OCI-LY3 (cell line): ENCODE measurements around the gene TGFBR1.

Experiments used
- EZH2phosphoT487 ChIP-seq: fragments of 200-600 bp; shearing (Covaris generic); IDR thresholded peaks from 2 replicates; pipeline ENCODE4 v1.6.1; 2018; ENCODE audit warnings: antibody characterized with exemption, mixed run types, low read depth
- TF ChIP-seq, protein P1 (sequence below): fragments of 200-600, 300-600 bp; sonication (generic); IDR thresholded peaks from 2 replicates; pipeline ENCODE4 v1.5.1; 2014; ENCODE audit warnings: antibody characterized with exemption, low read length, low read depth

DNA sequence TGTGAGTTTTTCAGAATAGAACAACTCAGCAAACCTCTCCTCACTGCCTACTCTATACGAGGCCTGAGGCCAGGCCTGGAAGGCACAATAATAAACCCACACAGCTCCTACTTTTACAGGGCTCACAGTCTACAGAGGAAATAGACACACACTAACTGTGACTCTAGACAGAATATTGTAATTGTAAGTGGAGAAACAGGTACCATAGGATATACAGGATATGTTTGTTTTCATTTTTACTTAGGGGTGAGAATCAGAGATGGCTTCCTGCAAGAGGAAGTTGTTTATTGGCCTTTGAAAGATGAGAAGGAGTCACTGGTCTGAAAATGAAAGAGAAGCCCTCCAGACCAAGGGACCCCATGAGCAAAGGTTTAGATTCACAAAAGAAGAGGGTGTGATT, 35.8 kb upstream of the TGFBR1 start:
- TF ChIP-seq, protein P1, sequence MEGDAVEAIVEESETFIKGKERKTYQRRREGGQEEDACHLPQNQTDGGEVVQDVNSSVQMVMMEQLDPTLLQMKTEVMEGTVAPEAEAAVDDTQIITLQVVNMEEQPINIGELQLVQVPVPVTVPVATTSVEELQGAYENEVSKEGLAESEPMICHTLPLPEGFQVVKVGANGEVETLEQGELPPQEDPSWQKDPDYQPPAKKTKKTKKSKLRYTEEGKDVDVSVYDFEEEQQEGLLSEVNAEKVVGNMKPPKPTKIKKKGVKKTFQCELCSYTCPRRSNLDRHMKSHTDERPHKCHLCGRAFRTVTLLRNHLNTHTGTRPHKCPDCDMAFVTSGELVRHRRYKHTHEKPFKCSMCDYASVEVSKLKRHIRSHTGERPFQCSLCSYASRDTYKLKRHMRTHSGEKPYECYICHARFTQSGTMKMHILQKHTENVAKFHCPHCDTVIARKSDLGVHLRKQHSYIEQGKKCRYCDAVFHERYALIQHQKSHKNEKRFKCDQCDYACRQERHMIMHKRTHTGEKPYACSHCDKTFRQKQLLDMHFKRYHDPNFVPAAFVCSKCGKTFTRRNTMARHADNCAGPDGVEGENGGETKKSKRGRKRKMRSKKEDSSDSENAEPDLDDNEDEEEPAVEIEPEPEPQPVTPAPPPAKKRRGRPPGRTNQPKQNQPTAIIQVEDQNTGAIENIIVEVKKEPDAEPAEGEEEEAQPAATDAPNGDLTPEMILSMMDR: no peak
- TF ChIP-seq EZH2phosphoT487: no peak
